Inflammatory macrophage treated with lipopolysaccharide for 4 hours (primary cell): ENCODE measurements around the gene ZNHIT1.
"Not testable (repeated sequence)": the region's sequence is repeated elsewhere in the genome, so short reads cannot be mapped to it uniquely, and the experiment has no call there.

ENCODE experiments used
- DNase-seq: peaks from one replicate; pipeline ENCODE4 v3.0.0-alpha.2; 2020

The ZNHIT1 gene

DNA sequence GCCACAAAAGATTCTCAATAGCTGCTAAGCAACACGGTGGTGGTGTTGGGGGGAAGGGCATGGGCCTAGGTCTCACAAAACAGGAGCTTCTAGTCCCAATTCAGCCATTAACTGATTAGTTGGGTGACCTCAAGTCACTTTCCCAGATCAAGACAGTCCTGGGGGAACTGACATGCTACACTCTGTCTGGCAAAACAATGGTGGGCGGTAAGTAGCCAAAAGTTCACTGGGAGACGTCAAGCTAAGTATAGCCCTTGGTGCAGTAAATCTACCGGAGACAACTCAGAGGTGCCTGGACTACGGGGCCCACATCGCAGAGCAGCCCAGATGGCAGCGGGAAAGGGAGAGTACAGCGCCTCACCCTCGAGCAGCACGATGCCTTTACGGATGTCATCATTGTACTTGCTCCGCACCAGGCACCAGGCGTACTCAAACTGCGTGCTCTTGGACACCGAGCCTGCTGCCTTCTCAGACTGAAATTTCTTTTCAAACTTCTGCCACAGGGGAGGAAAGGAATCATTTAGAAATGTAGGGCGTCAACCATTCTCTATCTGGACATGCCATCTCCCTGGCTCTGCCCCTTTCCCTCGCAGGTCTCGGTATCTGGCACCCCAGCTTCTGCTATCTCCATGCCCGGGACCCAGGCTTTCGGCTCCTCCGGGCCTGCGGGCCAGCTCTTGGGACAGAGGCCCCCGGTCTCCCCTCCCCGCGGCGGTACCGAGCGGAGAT, 25.8 kb downstream of the ZNHIT1 start:
- DNase-seq = peak; percentile 35

DNA sequence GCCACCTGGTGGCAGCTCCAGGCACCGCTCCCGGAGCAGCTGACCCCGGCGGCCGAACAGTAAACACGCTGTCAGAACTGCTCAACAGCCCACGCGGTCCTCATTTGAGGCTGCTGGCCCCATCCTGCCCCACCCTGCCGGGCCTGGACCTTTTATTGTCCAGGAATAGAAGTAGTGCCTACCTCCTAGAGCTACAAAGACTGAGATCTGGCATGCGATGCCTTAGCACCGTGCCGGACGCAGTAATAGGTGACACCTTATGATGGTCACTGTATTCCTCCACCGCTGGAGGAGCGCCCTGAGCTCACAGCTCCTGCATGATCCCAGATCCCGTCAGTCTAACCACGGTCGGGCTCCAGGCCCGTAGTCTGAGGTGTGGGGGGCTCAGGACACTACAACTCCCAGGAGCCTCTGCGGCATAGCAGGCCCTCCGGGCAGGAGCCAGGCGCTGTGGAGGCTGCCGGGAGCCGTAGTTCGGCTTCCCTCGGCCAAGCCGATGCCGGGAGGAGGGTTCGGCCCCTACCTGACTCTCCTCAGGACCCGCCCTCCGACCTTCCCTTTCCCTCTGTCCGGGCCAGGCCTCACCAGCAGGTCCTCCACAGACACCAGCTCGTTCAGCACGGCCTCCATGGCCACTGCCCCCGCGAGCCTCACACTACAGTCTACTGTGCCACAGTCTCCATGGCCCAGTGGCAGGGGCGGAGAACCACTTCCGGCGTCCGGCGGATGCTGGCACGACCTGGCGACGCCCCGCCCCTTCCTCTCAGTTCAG, 26.6 kb downstream of the ZNHIT1 start, which contains the start of gene FIS1:
Gene FIS1 (minus strand): TSS at position 707 of the 772 bp plus-strand sequence. CDS start 77 bp downstream, at position 630.
- peak; percentile 90 for DNase-seq

DNA sequence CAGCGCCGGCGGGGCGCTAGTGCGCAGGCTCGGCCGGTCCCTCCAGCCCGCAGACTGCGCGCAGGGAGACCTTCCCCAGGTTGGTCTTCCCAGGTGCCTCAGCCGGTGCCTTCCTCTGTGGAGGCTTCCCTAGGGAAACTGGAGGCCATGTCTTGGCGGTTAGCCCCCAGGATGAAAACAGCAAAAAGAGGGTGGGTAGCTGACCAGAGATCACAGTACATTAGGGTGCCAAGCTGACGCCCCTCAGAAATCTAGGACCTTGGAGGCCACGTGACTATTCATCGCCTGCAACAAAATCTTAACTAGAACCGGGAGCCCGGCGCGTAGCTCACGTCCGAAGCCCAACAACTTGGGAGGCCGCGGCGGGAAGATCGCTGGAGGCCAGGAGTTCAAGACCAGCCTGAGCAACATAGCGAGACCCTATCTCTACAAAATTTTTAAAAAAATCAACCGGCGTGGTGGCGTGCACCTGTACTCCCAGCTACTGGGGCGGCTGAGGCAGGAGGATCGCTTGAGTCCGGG, 27.2 kb downstream of the ZNHIT1 start:
- DNase-seq = no peak

GRCh38 chr7:101248276-101248675, 30.3 kb downstream of the ZNHIT1 start:
- no peak for DNase-seq

GRCh38 chr7:101250324-101250723, 32.4 kb downstream of the ZNHIT1 start:
- DNase-seq = no peak

GRCh38 chr7:101251871-101252659, 34.1 kb downstream of the ZNHIT1 start:
- DNase-seq = peak; percentile 99

DNA sequence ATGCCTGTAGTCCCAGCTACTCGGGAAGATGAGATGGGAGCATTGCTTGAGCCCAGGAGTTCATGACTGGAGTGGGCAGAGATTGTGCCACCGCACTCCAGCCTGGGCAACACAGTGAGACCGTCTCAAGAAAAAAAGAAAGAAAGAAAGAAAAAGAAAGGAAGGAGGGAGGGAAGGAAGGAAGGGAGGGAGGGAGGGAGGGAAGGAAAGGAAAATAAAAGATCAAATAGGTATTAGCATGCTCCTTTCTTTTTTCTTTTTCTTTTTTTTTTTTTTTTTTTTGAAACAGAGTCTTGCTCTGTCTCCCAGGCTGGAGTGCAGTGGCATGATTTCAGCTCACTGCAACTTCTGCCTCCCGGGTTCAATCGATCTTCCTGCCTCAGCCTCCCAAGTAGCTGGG, 35.2 kb downstream of the ZNHIT1 start:
- not testable (repeated sequence) for DNase-seq

GRCh38 chr7:101255796-101256195, 37.8 kb downstream of the ZNHIT1 start:
- DNase-seq = peak; percentile 52

GRCh38 chr7:101258243-101258731, 40.3 kb downstream of the ZNHIT1 start:
- no peak for DNase-seq

DNA sequence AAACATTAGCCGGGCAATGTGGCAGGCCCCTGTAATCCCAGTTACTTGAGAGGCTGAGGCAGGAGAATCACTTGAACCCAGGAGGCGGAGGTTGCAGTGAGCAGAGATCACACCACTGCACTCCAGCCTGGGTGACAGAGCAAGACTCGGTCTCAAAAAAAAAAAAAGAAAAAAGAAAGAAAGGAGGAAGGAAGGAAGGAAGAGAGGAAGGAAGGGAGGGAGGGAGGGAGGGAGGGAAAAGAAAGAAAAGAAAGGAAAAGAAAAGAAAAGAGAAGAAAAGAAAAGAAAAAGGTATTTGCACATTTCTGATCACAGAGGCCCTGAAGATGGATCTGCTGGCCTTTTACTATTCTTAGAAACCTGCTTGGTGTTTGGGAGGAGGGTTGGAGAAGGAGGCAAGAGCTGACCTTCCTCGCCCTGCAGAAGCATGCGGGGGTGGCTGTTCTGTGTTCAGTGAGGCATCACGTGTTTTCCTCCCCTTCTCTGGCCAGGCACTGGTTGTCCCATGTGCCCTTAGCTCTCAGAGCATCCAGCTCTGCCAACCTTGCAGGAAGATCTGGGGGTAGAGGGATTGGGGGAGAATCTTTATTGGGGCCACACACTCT, 46.2 kb downstream of the ZNHIT1 start:
- DNase-seq = peak; percentile 22

GRCh38 chr7:101265622-101266516, 47.9 kb downstream of the ZNHIT1 start:
- no peak for DNase-seq

DNA sequence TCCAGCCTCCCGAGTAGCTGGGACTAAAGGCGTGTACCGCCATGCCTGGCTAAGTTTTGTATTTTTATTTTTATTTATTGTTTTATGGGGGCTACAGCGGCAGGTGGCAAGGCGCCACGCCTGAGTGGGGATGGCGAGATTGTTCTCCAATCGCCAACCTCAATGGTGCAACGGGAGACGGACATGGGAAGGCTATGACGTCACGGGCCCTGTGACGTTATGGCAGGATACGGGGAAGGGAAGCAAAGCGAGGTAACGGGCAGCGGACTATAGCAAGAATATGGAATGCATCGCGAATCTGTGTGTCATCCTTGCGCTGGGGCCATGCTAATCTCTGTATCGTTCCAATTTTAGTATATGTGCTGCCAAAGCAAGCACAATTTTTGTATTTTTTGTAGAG, 51.7 kb downstream of the ZNHIT1 start:
- DNase-seq = no peak

- no peak for DNase-seq
These were observed 53.1 kb downstream of the ZNHIT1 start for GRCh38 chr7:101271021-101271420.

GRCh38 chr7:101273206-101273605, 55.2 kb downstream of the ZNHIT1 start:
- no peak for DNase-seq
